COLO668 (cell line): ENCODE results near the gene RFX2.
"Not testable (repeated sequence)": the region's sequence is repeated elsewhere in the genome, so short reads cannot be mapped to it uniquely, and the experiment has no call there.

Source experiments
- DNase-seq: peaks from one replicate; lab custom pipeline; 2025; ENCODE audit not compliant: unreplicated experiment; lab: John Stamatoyannopoulos, UW

The RFX2 gene

GRCh38 chr19:6076675-6077463, 33.4 kb downstream of the RFX2 start:
- no peak for DNase-seq

- no peak for DNase-seq
Measured at GRCh38 chr19:6076291-6076665, 34.0 kb downstream of the RFX2 start.

- no peak for DNase-seq
Measured at GRCh38 chr19:6074709-6075403, 35.4 kb downstream of the RFX2 start.

- DNase-seq = no peak
Measured at GRCh38 chr19:6073858-6074708, 36.2 kb downstream of the RFX2 start.

GRCh38 chr19:6073233-6073632, 37.1 kb downstream of the RFX2 start:
- DNase-seq = not testable (repeated sequence)

- DNase-seq = no peak
Measured at GRCh38 chr19:6071875-6072274, 38.4 kb downstream of the RFX2 start.

GRCh38 chr19:6070720-6071485, 39.4 kb downstream of the RFX2 start:
- no peak for DNase-seq

- DNase-seq = no peak
Measured at GRCh38 chr19:6070207-6070681, 40.1 kb downstream of the RFX2 start.

GRCh38 chr19:6069268-6069791, 41.0 kb downstream of the RFX2 start:
- DNase-seq = no peak

GRCh38 chr19:6068711-6069110, 41.6 kb downstream of the RFX2 start:
- no peak for DNase-seq

- peak; percentile 22 for DNase-seq
Measured at GRCh38 chr19:6067975-6068374, 42.3 kb downstream of the RFX2 start.

GRCh38 chr19:6066661-6067646, 43.3 kb downstream of the RFX2 start:
- DNase-seq = peak; percentile 99

- peak; percentile 75 for DNase-seq
Measured at GRCh38 chr19:6065685-6066374, 44.5 kb downstream of the RFX2 start.

- DNase-seq = no peak
Measured at GRCh38 chr19:6064336-6065073, 45.8 kb downstream of the RFX2 start.

GRCh38 chr19:6063576-6064335, 46.5 kb downstream of the RFX2 start:
- no peak for DNase-seq

GRCh38 chr19:6062961-6063575, 47.2 kb downstream of the RFX2 start:
- DNase-seq = no peak

GRCh38 chr19:6062274-6062673, 48.0 kb downstream of the RFX2 start:
- DNase-seq = no peak
